Measurements from ENCODE around the gene SPIN2A.
"Not testable (repeated sequence)": the region's sequence is repeated elsewhere in the genome, so short reads cannot be mapped to it uniquely, and the experiment has no call there.

DNA sequence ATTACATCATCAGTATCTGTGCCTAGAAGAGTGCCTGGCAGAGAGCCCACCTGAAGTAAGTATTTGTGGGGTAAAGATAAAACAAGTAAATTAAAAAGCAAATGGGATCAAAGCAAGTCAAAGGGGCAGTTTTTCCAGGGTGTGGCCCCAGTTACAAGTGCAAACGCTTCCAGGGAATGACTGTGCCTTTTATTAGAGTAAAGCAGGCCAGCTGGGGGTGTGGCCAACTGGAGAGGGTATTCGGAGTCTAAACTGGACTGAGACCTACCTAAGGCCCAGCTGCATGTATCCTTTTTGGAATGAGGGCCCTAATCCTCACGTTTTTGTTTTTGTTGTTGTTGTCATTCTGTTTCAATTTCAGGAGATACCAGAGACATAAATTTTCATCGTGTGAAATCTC, 3.9 kb downstream of the SPIN2A start:
- not testable (repeated sequence) for TF ChIP-seq TARDBP (IDR thresholded peaks at IDR 0.05); NFRKB (IDR thresholded peaks at IDR 0.05); FOXM1 (IDR thresholded peaks at IDR 0.05; ENCODE audit: borderline replicate concordance); FOXK2 (IDR thresholded peaks at IDR 0.05); BHLHE40 (IDR thresholded peaks at IDR 0.05; ENCODE audit: borderline replicate concordance); L3MBTL2 (conservative IDR thresholded peaks at IDR 0.05); SP1 (IDR thresholded peaks at IDR 0.05); ELF4 (IDR thresholded peaks at IDR 0.05); LEF1 (IDR thresholded peaks at IDR 0.05; ENCODE audit: borderline replicate concordance); ZNF384 (IDR thresholded peaks at IDR 0.05); SUZ12 (IDR thresholded peaks at IDR 0.05)
- TF ChIP-seq, protein P1, sequence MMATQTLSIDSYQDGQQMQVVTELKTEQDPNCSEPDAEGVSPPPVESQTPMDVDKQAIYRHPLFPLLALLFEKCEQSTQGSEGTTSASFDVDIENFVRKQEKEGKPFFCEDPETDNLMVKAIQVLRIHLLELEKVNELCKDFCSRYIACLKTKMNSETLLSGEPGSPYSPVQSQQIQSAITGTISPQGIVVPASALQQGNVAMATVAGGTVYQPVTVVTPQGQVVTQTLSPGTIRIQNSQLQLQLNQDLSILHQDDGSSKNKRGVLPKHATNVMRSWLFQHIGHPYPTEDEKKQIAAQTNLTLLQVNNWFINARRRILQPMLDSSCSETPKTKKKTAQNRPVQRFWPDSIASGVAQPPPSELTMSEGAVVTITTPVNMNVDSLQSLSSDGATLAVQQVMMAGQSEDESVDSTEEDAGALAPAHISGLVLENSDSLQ (IDR thresholded peaks at IDR 0.05): not testable (repeated sequence)

All from HEK293T (cell line).